NCI-H2171 (cell line): ENCODE results near the gene ZNF473.

Experiments
- DNase-seq: peaks from one replicate; lab custom pipeline; 2025; lab: John Stamatoyannopoulos, UW

Gene ZNF473

DNA sequence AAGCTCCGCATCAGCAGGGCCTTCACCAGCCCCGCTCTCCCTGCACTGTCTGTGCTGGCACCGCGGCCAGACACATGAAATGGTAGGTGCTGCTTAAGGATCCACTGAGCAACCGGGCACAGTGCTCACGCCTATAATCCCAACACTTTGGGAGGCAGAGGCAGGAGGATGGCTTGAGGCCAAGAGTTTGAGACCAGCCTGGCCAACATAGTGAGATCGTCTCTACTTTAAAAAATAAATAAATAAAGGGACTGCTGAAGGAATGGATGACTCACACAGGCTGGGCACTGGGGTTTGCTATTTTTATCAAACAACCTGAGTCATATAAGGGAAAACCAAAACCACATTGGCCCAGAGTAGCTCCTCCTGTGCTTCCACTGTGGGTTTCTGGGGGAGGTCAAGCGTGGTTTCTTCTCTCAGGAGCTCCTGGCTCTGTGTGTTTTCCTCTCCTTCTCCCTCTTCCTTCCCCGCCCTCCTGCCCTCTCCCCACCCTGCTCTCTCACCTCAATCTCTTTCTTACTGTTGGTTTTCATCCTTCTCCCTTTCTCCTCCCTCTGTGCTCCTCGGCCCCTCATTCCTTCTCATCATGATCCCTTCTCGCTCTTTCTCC, 21.9 kb upstream of the ZNF473 start:
- DNase-seq: no peak

- no peak for DNase-seq
These were observed 20.4 kb upstream of the ZNF473 start for GRCh38 chr19:50005428-50005827.

DNA sequence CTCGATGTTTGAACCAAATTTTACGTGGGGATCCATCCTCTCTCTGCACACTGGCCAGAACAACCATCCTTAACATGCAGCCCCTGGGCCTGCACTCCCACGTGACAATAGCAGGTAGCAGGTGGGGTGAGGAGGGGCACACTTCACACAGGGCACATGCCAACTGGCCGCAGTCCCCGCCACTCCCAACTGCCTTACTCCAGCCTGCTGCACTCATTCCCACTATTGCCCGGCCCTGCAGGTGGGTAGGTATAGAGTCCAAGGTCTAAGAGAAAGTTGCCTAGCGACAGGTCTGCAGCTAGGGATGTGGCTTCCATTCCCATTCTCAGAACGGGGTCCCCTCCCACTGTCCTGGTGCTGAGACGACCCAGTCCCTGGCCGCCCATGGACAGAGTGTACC, 18.6 kb upstream of the ZNF473 start:
- no peak for DNase-seq

GRCh38 chr19:50007947-50008346, 17.9 kb upstream of the ZNF473 start:
- no peak for DNase-seq

- DNase-seq: no peak
These were observed 17.3 kb upstream of the ZNF473 start for GRCh38 chr19:50008532-50008931.

GRCh38 chr19:50016225-50016807, 9.5 kb upstream of the ZNF473 start:
- no peak for DNase-seq

DNA sequence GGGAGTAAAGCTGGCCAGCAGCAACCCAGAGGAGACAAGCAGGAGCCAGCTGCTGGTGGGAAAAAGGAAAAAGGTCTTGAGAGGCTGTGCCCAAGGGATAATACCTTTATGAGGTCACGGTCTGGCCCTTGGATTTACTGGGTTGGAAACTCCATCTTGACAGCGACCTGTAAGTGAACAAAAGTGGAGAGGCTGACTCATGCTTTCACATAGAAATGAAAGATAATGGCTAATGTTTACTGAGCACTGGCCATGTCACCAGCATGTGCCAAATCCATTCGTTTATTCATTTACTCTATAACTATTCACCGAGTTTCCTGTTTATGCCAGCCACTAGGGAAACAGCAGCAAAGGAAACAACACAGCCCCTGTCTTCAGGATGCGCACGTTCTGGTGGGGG, 5.3 kb upstream of the ZNF473 start:
- no peak for DNase-seq

GRCh38 chr19:50022823-50023222, 3.0 kb upstream of the ZNF473 start:
- no peak for DNase-seq

DNA sequence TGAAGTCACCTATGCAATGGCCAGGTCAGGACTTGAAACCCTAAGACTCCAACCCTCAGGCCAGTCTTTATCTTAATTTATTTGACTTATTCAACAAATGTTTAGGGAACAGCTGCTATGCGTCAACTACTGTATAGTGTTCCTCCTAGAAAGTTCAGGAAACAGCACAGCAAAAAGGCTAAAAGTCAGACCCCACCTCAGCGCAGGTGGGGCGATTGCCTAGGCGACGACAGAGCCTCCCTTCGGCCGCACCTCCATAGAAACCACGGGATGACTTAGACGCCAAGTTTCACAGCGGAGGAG, 1.1 kb upstream of the ZNF473 start:
- no peak for DNase-seq

DNA sequence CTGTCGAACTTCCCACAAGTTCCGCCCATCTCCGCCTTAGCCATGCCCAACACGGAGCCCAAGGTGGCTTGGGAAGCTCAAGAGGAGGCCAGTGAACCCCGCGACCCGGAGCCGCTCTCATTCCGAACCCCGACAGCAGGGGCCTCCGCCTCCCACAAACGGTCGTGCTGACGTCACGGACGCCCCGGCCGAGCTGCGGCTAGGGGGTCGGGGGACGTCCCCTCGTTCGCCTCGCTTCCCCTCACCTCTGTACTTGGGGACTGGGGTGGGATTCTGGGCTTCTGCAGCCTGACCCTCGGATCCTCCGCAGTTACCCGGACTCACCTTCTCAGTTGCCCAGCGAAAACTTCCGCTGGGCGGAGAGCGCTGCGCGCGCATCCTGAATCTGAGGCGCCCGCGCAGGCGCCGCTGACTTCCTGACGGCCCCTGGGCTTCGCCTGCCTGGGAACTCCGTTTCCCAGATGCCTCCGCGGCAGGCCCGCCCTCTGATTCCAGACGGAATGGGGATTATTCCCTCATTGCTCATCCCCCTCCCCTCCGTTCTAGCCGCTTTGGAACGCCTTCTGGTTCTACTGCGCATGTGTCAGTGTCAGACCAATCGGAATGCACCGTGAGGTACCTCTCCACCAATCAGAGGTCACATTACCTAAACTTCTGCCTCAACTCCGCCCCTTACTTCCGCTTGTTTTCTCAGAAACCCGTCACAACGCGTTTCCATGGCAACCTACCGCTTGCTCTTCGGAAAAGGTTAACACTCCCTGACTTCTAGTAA, 597 bp upstream of the ZNF473 start, which contains the start of gene VRK3:
Gene VRK3 (minus strand): TSS at position 351 of the 772 bp plus-strand sequence. CDS start 9,210 bp downstream, outside the sequence.
- peak; percentile 98 for DNase-seq

GRCh38 chr19:50026550-50026906, 723 bp downstream of the ZNF473 start:
- DNase-seq: no peak

DNA sequence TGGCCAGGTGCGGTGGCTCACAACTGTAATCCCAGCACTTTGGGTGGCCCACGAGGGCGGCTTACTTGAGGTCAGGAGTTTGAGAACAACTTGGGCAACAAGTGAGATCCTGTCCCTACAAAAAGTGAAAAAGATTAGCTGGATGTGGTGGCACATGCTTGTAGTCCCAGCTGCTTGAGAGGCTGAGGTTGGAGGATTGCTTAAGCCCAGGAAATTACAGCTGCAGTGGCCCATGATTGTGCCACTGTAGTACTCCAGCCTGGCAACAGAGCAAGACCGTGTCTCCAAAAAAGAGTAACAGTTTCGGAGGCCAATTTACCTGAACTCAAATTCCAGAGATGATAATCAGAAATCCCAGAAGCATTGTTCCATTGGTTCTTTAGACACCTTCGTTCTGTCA, 4.4 kb downstream of the ZNF473 start:
- no peak for DNase-seq

GRCh38 chr19:50030937-50031336, 5.1 kb downstream of the ZNF473 start:
- DNase-seq: no peak

DNA sequence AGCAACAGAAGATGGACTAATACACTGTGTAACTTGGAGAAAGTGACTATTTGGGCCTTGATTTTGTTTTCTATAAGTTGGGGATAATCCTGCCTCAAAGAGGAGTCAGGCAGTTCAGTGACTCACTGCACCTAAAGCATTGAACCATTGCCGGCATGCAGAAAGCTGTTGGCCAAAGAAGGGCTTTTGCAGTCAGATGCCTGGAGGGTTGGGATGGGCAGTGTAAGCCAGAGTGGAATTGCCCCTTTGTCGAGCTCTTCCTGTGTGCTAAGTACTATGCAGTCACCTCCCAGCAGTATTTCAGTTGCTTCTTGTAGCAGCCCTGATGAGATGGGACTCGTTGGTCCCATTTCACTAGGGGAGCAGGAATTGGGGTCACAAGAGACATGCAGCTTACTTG, 11.1 kb downstream of the ZNF473 start:
- DNase-seq: no peak

DNA sequence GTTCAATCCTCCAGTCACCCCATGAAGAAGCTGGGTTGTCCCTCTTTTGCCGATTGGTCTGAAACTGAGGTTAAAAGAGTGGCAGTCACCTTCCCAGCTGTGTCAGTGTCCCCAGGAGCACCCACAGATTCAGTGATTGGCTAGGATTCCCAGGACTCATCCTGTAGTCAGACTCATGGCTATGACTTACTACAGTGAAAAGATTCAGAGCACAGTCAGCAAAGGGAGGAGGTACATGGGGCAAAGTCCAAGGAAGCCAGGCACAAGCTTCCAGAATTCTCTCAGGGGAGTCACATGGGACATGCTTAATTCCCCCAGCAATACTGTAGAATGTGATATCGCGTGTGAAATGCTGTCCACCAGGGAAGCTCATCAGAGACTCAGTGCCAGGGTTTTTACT, 14.2 kb downstream of the ZNF473 start:
- DNase-seq: no peak

DNA sequence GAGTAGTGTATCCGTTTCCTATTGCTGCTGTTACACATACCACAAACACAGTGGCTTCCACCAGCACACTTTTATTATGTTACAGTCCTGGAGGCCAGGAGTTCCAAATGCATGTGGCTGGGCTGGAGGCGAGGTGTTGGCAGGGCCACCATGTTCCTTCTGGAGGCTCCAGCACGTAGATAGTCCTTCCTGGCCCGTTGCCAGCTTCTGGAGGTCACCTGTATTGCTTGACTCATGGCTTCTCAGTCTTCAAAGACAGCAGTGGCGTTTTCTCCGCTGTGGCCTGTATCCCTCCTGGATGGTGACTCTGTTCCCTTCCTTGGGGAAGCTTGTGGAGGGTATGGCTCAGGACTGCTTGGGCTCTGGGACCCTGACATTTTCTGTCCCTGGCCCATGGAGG, 15.2 kb downstream of the ZNF473 start:
- no peak for DNase-seq

GRCh38 chr19:50042363-50043024, 16.7 kb downstream of the ZNF473 start:
- DNase-seq: no peak

DNA sequence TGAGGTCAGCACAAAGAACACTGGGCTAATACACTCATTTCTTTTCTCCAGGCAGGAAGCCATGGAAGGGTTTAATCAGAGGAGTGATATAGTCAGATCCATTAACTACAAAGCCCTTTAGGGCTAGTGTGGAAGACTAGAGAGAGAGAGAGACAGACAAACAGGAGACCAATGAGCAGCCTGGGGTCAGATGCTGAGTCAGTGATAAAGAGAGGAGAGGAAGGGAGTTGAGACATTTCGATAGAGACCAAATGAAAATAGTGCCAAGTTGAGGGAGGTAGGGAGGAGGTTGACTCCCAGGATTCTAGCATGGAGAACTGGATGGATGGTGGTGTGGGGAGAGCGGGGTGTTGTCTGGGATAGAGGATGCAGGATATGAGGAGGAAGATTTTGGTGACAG, 18.2 kb downstream of the ZNF473 start:
- DNase-seq: no peak

GRCh38 chr19:50044922-50045321, 19.1 kb downstream of the ZNF473 start:
- DNase-seq: no peak

DNA sequence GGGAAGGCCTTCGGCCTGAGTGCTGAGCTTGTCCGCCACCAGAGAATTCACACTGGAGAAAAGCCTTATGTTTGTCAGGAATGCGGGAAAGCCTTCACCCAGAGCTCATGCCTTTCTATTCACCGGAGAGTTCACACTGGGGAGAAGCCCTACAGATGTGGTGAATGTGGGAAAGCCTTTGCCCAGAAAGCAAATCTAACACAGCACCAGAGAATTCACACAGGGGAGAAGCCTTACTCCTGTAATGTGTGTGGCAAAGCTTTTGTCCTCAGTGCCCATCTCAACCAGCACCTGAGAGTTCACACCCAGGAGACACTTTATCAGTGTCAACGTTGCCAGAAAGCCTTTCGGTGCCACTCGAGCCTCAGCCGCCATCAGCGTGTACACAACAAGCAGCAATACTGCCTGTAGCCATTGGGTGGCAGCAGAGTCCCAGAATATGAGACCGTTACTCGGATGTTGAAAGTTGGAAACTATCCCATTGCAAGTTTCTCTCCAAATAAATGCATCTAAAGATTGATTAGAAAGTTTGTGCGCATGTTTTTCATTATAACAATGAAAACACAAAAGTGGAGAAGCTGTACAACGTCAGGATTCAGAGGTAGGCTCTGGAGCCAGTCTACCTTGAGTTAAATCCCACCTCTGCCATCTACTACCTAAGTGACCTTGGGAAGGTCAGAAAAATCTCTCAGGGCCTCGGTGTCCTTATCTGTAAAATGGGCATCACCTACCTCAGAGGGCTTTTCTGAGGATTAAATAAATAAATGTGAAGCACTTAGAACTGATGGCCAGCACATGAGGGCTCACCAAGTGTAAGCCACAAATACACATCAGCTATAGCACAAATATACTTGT, 21.1 kb downstream of the ZNF473 start:
- DNase-seq: no peak

DNA sequence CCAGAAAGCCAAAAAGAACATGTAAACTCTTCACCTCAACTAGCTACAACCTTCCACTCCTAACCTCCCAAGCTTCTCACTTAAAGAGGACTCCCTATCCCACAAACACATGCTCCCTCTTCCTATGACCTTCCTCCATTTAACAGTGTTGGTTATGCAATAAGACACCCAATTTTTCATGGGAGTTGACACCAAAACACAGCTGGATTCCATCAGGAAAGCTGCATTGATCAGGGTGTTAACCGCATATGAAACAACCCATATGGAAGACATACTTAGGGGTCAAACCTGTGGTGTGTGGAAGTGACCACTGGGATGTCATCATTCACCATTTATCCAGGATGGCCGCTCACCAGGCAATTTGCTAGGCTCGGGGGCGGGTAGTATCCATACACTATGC, 21.9 kb downstream of the ZNF473 start:
- DNase-seq: no peak
